ENCODE data around the gene TBCD. TPM values are rescaled to one million over a fixed set of nuclear protein-coding genes. Genes with fewer than 3 reads are reported as not detected.

TBCD gene
- total and polyA plus RNA-seq, 12 donors: 25.6 to 240 (median 66.2) TPM

DNA sequence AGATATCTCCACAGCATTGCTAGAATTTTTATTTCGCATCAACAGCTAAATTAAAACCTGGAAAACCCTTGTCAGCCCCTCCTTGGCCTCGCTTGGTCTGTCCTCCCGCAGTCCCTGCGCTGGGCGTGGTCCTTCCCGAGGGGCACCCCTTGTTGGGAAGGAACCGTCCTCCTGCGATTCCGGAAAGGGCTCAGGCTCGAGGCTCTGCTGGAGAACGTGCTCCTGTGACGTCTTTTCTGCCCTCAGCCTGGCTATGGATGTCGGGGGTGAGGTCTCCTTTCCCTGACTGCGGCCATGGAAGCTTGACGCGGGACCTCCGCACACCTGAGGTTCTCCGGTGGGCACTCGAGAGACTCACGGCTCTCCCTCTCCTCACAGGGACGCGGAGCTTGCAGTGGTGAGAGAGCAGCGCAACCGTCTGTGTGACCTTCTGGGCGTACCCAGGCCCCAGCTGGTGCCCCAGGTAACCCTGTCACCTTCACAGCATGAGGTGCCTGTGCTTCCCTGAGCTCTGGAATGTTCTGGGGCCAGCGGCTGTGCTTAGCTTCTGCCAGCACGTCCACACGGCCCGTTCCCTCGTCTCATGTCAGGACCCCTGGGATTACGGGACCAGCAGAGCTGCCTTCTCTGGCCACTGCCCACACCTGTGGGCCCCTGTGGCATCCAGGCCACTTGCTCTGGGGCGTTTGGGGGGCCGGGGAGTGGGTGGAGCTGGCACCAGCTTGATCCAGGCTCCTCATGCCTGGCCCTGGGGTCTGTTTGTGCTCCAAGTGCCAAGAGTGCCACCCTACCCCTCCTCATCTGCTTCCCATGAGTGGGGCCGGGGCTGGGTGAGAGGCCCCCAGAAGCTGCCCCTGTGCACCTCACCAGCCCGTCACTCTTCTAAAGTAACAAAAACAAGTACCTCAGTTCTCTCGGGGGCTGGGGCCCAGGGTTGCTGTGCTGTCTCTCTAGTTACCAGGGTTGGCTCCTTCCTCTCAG is 189.4 kb downstream of the TBCD start:
- DNase-seq: peak in 2 of 7 donors; percentile 8 to 10
- Histone ChIP-seq H3K9me3 (replicated peaks in 1 of 3) (peaks cover 0 to 21% (median 0%) of the 10 kb centered on the region in 3 donors), H3K27me3 (no peaks in the 10 kb centered on the region), H3K36me3 (replicated peaks in 1 of 2) (peaks cover 0 to 41% of the 10 kb centered on the region in 2 donors), H3K4me1 (replicated peaks in 1 of 2) (no peaks in the 10 kb centered on the region), H3K4me3 (no peak overlapping the region), H3K27ac (no peak overlapping the region)
- no peak for TF ChIP-seq POLR2A (IDR thresholded peaks at IDR 0.05)
- TF ChIP-seq, protein P1, sequence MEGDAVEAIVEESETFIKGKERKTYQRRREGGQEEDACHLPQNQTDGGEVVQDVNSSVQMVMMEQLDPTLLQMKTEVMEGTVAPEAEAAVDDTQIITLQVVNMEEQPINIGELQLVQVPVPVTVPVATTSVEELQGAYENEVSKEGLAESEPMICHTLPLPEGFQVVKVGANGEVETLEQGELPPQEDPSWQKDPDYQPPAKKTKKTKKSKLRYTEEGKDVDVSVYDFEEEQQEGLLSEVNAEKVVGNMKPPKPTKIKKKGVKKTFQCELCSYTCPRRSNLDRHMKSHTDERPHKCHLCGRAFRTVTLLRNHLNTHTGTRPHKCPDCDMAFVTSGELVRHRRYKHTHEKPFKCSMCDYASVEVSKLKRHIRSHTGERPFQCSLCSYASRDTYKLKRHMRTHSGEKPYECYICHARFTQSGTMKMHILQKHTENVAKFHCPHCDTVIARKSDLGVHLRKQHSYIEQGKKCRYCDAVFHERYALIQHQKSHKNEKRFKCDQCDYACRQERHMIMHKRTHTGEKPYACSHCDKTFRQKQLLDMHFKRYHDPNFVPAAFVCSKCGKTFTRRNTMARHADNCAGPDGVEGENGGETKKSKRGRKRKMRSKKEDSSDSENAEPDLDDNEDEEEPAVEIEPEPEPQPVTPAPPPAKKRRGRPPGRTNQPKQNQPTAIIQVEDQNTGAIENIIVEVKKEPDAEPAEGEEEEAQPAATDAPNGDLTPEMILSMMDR (IDR thresholded peaks at IDR 0.05): no peak
- intact Hi-C loops (cut with DNase I): no loop called here
- 94 to 97% (median 95%) methylated on average over 21 to 36 of the region's 36 CpGs for WGBS, 4 donors

DNA sequence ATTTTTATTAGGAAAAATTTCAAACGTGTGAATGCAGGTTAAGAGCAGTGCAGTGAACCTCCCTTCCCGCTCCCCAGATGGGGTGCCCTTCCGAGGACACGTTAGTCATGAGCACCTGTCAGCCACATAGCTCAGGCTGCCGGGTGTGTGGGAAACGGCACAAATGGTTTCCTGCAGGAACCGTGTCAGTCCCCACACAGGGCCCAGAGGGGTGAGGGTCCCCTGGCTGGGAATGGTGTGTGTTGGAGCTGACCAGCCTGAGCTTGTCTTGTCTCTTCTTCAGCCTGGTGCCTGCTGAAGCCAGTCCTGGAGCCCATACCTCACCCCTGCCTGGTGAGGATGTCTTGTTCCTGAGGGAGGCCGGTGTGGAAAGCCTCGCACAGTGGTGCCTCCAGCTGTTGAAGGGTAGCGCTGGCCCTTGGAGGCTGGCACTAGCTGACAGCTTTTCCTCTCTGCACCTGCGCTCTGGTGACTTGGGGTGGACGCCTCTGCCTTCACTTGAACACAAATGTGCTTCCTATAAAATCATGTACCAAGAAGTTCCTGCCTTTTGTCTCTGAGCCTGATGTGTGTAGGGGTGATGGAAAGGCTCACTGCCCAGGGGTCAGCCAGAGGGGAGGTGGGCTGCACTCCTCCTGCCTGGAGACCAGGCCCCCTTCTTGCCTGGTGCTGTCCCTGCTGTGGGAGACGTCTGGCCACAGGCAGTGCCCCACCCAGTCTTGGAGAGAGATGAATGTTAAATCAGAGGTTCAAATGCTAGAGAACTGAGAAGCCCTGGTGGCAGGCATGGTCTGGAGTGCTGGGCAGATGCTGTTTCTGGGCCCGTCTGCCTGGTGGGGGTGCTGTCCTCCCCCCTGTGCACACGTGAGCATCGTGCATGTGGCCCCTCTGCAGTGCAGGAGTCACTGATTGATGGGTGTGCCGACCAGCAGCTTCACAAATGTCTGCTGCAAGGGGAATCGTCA is 190.6 kb downstream of the TBCD start:
- intact Hi-C loops (cut with DNase I): no loop called here
- Histone ChIP-seq H3K4me3 (no peak overlapping the region), H3K27me3 (no peaks in the 10 kb centered on the region), H3K4me1 (replicated peaks in 1 of 2) (no peaks in the 10 kb centered on the region), H3K9me3 (replicated peaks in 1 of 3) (peaks cover 0 to 21% (median 0%) of the 10 kb centered on the region in 3 donors), H3K27ac (no peak overlapping the region), H3K36me3 (replicated peaks in 1 of 2) (peaks cover 0 to 31% of the 10 kb centered on the region in 2 donors)
- DNase-seq: peak in 2 of 7 donors; percentile 4 to 12
- WGBS, 4 donors: 86 to 97% (median 90%) methylated on average over 6 to 18 of the region's 18 CpGs
- TF ChIP-seq, protein P1 (IDR thresholded peaks at IDR 0.05): no peak
- TF ChIP-seq POLR2A (IDR thresholded peaks at IDR 0.05): no peak

DNA sequence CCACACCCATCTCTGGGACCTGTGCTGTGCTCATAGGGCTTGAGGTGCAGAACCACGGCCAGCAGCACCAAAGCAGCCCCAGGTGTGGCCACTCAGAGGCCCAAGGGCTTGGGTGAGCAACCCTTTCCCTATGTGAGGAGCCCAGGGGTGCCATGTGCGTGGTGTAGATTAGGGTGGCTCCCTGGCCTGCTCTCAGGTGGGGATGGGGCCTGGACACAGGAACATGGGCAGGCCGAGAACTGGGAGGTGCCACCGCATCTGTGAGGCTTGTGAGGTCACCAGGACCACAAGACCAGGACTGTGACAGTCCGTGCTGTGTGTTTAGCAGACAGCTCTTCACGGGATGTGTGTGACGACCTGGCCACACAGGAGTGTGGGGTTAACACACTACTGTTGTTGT is 191.5 kb downstream of the TBCD start:
- H3K9me3 ChIP-seq (replicated peaks in 1 of 3): peaks cover 0 to 21% (median 0%) of the 10 kb centered on the region in 3 donors
- WGBS, 4 donors: 90 to 99% (median 97%) methylated on average over 5 to 7 of the region's 7 CpGs
- peaks cover 0 to 24% of the 10 kb centered on the region in 2 donors for H3K36me3 ChIP-seq (replicated peaks in 1 of 2)
- no peaks in the 10 kb centered on the region for H3K4me1 ChIP-seq (replicated peaks in 1 of 2)
- peak in 1 of 7 donors; percentile 3 for DNase-seq
- intact Hi-C loops (cut with DNase I): no loop called here
- H3K27ac ChIP-seq: no peak overlapping the region
- TF ChIP-seq, protein P1 (IDR thresholded peaks at IDR 0.05): no peak
- TF ChIP-seq POLR2A (IDR thresholded peaks at IDR 0.05): no peak
- no peaks in the 10 kb centered on the region for H3K27me3 ChIP-seq
- no peak overlapping the region for H3K4me3 ChIP-seq

DNA sequence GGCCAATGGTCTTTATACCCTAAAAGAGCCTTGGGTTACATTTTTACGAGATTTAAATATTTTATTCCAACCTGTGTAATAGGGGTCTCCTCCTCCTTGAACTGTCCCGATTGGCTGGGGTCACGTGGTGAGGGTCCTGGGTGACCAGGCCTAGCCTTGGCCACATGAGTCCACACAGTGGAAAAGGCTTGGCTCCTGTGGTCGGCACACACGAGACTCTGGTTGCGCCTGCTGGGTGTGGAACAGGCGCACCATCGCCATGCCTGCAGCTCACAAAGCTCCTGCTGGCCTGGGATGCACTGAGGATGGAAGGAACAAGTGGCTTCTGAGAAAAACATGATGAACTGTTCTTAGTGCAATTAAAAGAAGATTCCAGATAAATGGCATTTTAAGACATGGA is 191.9 kb downstream of the TBCD start:
- Histone ChIP-seq H3K9me3 (replicated peaks in 1 of 3) (peaks cover 0 to 21% (median 0%) of the 10 kb centered on the region in 3 donors), H3K27me3 (no peaks in the 10 kb centered on the region), H3K36me3 (replicated peaks in 1 of 2) (peaks cover 0 to 24% of the 10 kb centered on the region in 2 donors), H3K4me3 (no peak overlapping the region), H3K27ac (no peak overlapping the region), H3K4me1 (replicated peaks in 1 of 2) (no peaks in the 10 kb centered on the region)
- WGBS, 4 donors: 94 to 100% (median 97%) methylated on average over 8 of the region's 8 CpGs
- DNase-seq: peak in 1 of 7 donors; percentile 8
- TF ChIP-seq, protein P1 (IDR thresholded peaks at IDR 0.05): no peak
- no peak for TF ChIP-seq POLR2A (IDR thresholded peaks at IDR 0.05)
- intact Hi-C loops (cut with DNase I): no loop called here
